GM18505 (cell line): Measurements from ENCODE around the gene ACIN1.
"Not testable (repeated sequence)": the region's sequence is repeated elsewhere in the genome, so short reads cannot be mapped to it uniquely, and the experiment has no call there.

ENCODE experiments used
- ATAC-seq: cut with Tn5 transposase; IDR thresholded peaks from one replicate; pipeline ENCODE4 v1.9.1; 2021; ENCODE audit not compliant: unreplicated experiment
- POLR2A ChIP-seq: IDR thresholded peaks from 4 replicates; pipeline ENCODE4 v1.6.1; 2011; ENCODE audit warnings: borderline replicate concordance; ENCODE audit not compliant: insufficient read depth, insufficient read length; ENCODE audit errors: extremely low read depth

ACIN1 gene

DNA sequence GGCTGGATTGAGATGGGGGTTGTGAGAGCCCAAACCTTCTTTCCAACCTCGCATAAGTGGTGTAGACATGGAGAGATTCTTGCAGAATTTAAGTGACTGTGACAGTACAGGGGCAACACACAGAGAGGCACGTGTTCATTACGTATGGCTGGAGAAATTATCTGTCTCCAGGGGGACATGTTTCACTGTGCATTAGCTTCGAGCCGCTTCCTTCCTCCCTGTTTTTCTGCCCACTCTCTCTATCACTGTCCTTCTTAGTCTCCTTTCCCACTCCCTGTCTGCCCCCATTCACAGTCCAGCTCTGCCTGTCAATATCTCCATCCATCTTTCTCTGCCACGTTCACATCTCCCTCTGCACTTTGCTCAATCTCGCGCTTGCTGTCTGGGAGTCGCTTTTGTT is 73.5 kb downstream of the ACIN1 start:
- TF ChIP-seq POLR2A, result no peak
- ATAC-seq, result no peak

GRCh38 chr14:23020143-23021128 is 74.5 kb downstream of the ACIN1 start:
- no peak for ATAC-seq

GRCh38 chr14:23018107-23018506 is 76.8 kb downstream of the ACIN1 start:
- ATAC-seq, result no peak

More at GRCh38 chr14:23020143-23021128, 74.5 kb downstream of the ACIN1 start:
- TF ChIP-seq POLR2A, result no peak

DNA sequence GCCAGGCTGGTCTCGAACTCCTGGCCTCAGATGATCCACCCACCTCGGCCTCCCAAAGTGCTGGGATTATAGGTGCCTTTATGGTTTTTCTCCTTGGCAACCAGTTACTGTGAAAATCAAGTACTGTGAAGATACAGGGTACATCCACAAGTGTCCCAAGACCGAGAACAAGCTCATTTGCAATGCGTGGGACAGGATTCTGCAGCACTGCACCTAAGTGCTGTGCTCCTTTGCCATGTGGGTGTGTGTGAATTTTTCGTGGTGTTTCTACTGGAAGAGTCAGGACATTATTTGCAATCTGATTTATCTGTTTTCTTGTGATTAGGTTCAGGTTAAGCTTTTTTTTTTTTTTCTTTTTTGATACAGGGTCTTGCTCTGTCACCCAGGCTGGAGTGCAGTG is 77.8 kb downstream of the ACIN1 start:
- TF ChIP-seq POLR2A, result no peak
- no peak for ATAC-seq

More at GRCh38 chr14:23018107-23018506, 76.8 kb downstream of the ACIN1 start:
- TF ChIP-seq POLR2A, result no peak

- TF ChIP-seq POLR2A, result no peak
- ATAC-seq, result no peak
Observed at GRCh38 chr14:23015618-23016017, 79.3 kb downstream of the ACIN1 start.

DNA sequence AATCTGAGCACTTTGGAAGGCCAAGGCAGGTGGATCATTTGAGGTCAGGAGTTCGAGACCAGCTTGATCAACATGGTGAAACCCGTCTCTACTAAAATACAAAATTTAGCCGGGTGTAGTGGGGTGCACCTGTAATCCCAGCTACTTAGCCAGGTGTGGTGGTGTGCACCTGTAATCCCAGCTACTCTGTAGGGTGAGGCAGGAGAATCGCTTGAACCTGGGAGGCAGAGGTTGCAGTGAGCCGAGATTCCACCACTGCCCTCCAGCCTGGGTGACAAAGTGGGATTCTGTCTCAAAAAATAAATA is 81.2 kb downstream of the ACIN1 start:
- not testable (repeated sequence) for ATAC-seq

DNA sequence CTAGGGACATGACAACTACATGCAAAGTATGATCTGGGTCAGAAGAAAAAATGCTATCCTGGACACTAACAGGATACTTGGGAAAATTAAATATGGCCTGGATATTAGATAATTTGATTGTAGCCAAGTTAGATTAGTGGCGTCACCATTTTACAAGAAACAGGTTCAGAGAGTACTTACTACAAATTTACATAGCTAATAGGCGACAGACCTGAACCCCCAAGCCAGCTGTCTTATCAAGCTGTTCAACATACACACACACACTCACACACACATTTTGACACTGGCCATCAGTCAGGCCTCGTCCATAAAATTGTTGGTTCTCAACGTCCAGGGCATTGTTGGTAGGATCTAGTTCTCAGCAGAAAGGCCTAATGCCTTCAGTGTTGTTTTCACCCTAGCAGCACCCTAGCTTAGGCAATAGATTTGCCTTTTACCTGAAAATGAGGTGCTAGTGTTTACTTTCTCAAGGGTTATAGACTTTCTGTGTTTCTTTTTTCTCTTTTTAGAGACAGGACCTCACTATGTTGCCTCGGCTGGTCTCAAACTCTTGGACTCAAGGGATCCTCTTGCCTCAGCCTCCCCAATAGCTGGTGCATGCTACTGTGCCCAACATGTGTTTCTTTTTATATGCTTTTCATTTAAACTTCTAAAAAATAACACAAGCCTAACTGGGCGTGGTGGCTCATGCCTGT is 81.7 kb downstream of the ACIN1 start:
- no peak for TF ChIP-seq POLR2A
- no peak for ATAC-seq

GRCh38 chr14:23009939-23010726 is 84.8 kb downstream of the ACIN1 start, which contains the start of gene C14orf93:
TSS of gene C14orf93 (minus strand) at chr14:23010143. CDS start at chr14:22999023, 11,120 bp downstream.
- peak; percentile 71 for TF ChIP-seq POLR2A
- peak; percentile 40 for ATAC-seq

- TF ChIP-seq POLR2A, result no peak
- ATAC-seq, result no peak
Observed at GRCh38 chr14:23009483-23009938, 85.4 kb downstream of the ACIN1 start.

- ATAC-seq, result no peak
- no peak for TF ChIP-seq POLR2A
Observed at GRCh38 chr14:23008831-23009230, 86.1 kb downstream of the ACIN1 start.
